HCT116 (cell line): Measurements from ENCODE around the gene ZFHX3. TPM values are rescaled to one million over a fixed set of nuclear protein-coding genes. Genes with fewer than 3 reads are reported as not detected.

Source experiments
- ATAC-seq: fragments of 200-7000 bp; cut with Tn5 transposase; 2 replicates; pipeline ENCODE4 v1.9.1; 2020; ENCODE audit warnings: mild to moderate bottlenecking, moderate library complexity
- BruUV-seq: library from RNA; stranded (reverse); fragments of 400-500 nt; replicated peaks from 2 replicates; lab custom pipeline; 2021; lab: Mats Ljungman, UMichigan
- CTCF ChIA-PET: fragments of 300-600 bp; sonication (Branson Sonifier 250); formaldehyde crosslinking; loops from one replicate; lab custom pipeline; 2021; ENCODE audit warnings: antibody characterized with exemption; lab: Charles Lee
- POLR2A ChIA-PET: fragments of 300-600, 350-600 bp; sonication (Branson Sonifier 250); formaldehyde crosslinking; loops from one replicate; lab custom pipeline; 2021; ENCODE audit warnings: antibody characterized with exemption; lab: Charles Lee
- RAD21 ChIA-PET, 2 experiments: fragments of 300-600 bp; sonication (Branson Sonifier 250); formaldehyde crosslinking; loops; one replicate each; lab custom pipeline; 2023; ENCODE audit warnings: low total read pairs in 2 of 2; ENCODE audit not compliant: uncharacterized antibody in 2 of 2, unreplicated experiment in 2 of 2, low non-redundant PET in 1 of 2; lab: Charles Lee
- DNase-seq: peaks from one replicate; pipeline ENCODE4 v3.0.0-alpha.2; 2010; ENCODE audit warnings: low read depth, low spot score
- H2AFZ ChIP-seq: fragments of 200-600 bp; shearing (Covaris generic), sonication (generic); 2 replicates; pipeline ENCODE4 v1.6.1; 2017; ENCODE audit warnings: low read depth, mixed run types, mixed read lengths, antibody characterized with exemption, low read length; ENCODE audit not compliant: poor library complexity, severe bottlenecking
- H3K27ac ChIP-seq: 2 replicates; pipeline ENCODE4 v1.5.1; 2012; ENCODE audit warnings: low read depth, low read length
- H3K27me3 ChIP-seq: fragments of 200-600 bp; sonication (generic); 2 replicates; pipeline ENCODE4 v1.6.1; 2016; ENCODE audit warnings: mixed run types, low read length, mixed read lengths; ENCODE audit not compliant: insufficient read depth
- H3K36me3 ChIP-seq, 2 experiments: fragments of 200-500 bp in 1 of 2; fragments of 200-600 bp in 1 of 2; sonication (Bioruptor generic) in 1 of 2; sonication (generic) in 1 of 2; 2 replicates each; pipeline versions ENCODE4 v1.5.1 to v1.6.1; 2014 to 2016; ENCODE audit warnings: low read length in 2 of 2, inconsistent platforms in 1 of 2, mixed read lengths in 1 of 2, mixed run types in 1 of 2; ENCODE audit not compliant: insufficient read depth in 2 of 2, control insufficient read depth in 1 of 2
- H3K4me1 ChIP-seq, 2 experiments: fragments of 200-600 bp in 1 of 2; sonication (generic) in 1 of 2; 2 replicates each; pipeline versions ENCODE4 v1.5.1 to v1.6.1; 2012 to 2017; ENCODE audit warnings: low read length in 2 of 2, inconsistent platforms in 1 of 2, mild to moderate bottlenecking in 1 of 2, mixed read lengths in 1 of 2, mixed run types in 1 of 2, moderate library complexity in 1 of 2; ENCODE audit not compliant: insufficient read depth in 2 of 2, control insufficient read depth in 1 of 2
- H3K4me2 ChIP-seq: fragments of 200-600 bp; sonication (generic); 2 replicates; pipeline ENCODE4 v1.6.1; 2017; ENCODE audit warnings: mixed run types, low read length, mixed read lengths
- H3K4me3 ChIP-seq, 2 experiments: fragments of 200-600 bp in 1 of 2; sonication (generic) in 1 of 2; replicated peaks in 1 of 2; 2 replicates each; pipeline ENCODE4 v1.5.1; 2011 to 2016; ENCODE audit warnings: low read length in 2 of 2, control low read depth in 1 of 2, low read depth in 1 of 2, mild to moderate bottlenecking in 1 of 2, mixed read lengths in 1 of 2, mixed run types in 1 of 2
- H3K79me2 ChIP-seq: fragments of 200-600 bp; sonication (generic); 2 replicates; pipeline ENCODE4 v1.6.1; 2017; ENCODE audit warnings: mild to moderate bottlenecking, mixed run types, low read length, moderate library complexity, mixed read lengths; ENCODE audit not compliant: insufficient read depth
- H3K9ac ChIP-seq: fragments of 200-600 bp; sonication (generic); 2 replicates; pipeline ENCODE4 v1.6.1; 2016; ENCODE audit warnings: low read length, mixed read lengths
- H3K9me2 ChIP-seq: fragments of 200-600 bp; sonication (generic), shearing (Covaris generic); 2 replicates; pipeline ENCODE4 v1.6.1; 2017; ENCODE audit warnings: mixed run types, mild to moderate bottlenecking, moderate library complexity; ENCODE audit not compliant: insufficient read depth
- H3K9me3 ChIP-seq, 2 experiments: fragments of 200-500 bp in 1 of 2; fragments of 200-600 bp in 1 of 2; sonication (Bioruptor generic) in 1 of 2; sonication (generic) in 1 of 2; 2 replicates each; pipeline ENCODE4 v1.6.1; 2014 to 2017; ENCODE audit warnings: low read length in 2 of 2, mixed read lengths in 2 of 2, inconsistent platforms in 1 of 2, low read depth in 1 of 2, mild to moderate bottlenecking in 1 of 2, mixed run types in 1 of 2, moderate library complexity in 1 of 2; ENCODE audit not compliant: control insufficient read depth in 1 of 2, insufficient read depth in 1 of 2
- H4K20me1 ChIP-seq: fragments of 200-600 bp; sonication (generic), shearing (Covaris generic); 2 replicates; pipeline ENCODE4 v1.6.1; 2017; ENCODE audit warnings: mixed run types, mild to moderate bottlenecking, moderate library complexity; ENCODE audit not compliant: insufficient read depth
- CBX3 ChIP-seq: IDR thresholded peaks from 2 replicates; pipeline ENCODE4 v1.6.1; 2012; ENCODE audit warnings: low read depth
- EGR1 ChIP-seq: IDR thresholded peaks from 2 replicates; pipeline ENCODE4 v1.6.1; 2012; ENCODE audit warnings: low read depth
- ELF1 ChIP-seq: IDR thresholded peaks from 2 replicates; pipeline ENCODE4 v1.6.1; 2012; ENCODE audit warnings: low read depth, borderline replicate concordance
- EZH2 ChIP-seq: fragments of 200-600 bp; sonication (generic); IDR thresholded peaks from 2 replicates; pipeline ENCODE4 v1.6.1; 2017; ENCODE audit warnings: antibody characterized with exemption, mixed run types
- FOSL1 ChIP-seq: IDR thresholded peaks from 2 replicates; pipeline ENCODE4 v1.6.1; 2012; ENCODE audit warnings: low read depth
- POLR2AphosphoS5 ChIP-seq: IDR thresholded peaks from 2 replicates; pipeline ENCODE4 v1.6.1; 2011; ENCODE audit warnings: mild to moderate bottlenecking, low read depth, low read length, moderate library complexity
- SP1 ChIP-seq: IDR thresholded peaks from 2 replicates; pipeline ENCODE4 v1.6.1; 2012; ENCODE audit warnings: low read depth
- SRF ChIP-seq: IDR thresholded peaks from 2 replicates; pipeline ENCODE4 v1.6.1; 2012; ENCODE audit warnings: low read depth
- TCF7L2 ChIP-seq: IDR thresholded peaks from 2 replicates; pipeline ENCODE4 v1.7.0; 2011; ENCODE audit warnings: borderline replicate concordance, inconsistent platforms; ENCODE audit not compliant: insufficient read depth, insufficient read length; ENCODE audit errors: extremely low read depth
- ZFX ChIP-seq: fragments of 450-650 bp; IDR thresholded peaks from 2 replicates; pipeline ENCODE4 v1.6.1; 2017
- ZNF274 ChIP-seq: fragments of 200-500 bp; sonication (Bioruptor generic); IDR thresholded peaks from 2 replicates; pipeline ENCODE4 v1.6.1; 2014; ENCODE audit warnings: mild to moderate bottlenecking, low read depth, low read length, inconsistent platforms
- intact Hi-C: fragments of 100-400 bp; cut with micrococcal nuclease; formaldehyde crosslinking; loops from 2 replicates; pipeline ENCODE4 v1.10.0; 2022
- total RNA-seq: library from RNA; stranded (reverse); gene quantifications from one replicate; pipeline ENCODE4 v1.2.1, GENCODE V29; 2021; ENCODE audit not compliant: unreplicated experiment
- TF ChIP-seq, protein P1 (sequence below): IDR thresholded peaks from 2 replicates; pipeline ENCODE4 v1.6.1; 2012
- TF ChIP-seq, protein P2 (sequence below): IDR thresholded peaks from 2 replicates; pipeline ENCODE4 v1.6.1; 2011; ENCODE audit warnings: mild to moderate bottlenecking, low read length, moderate library complexity; ENCODE audit not compliant: insufficient replicate concordance; ENCODE audit errors: extremely low read depth

Gene ZFHX3
- total RNA-seq, 1 experiment from 2014 or later: 6.3 TPM

GRCh38 chr16:73031155-73031866 lies 16.6 kb downstream of the ZFHX3 start (continued):
- TF ChIP-seq, protein P1, sequence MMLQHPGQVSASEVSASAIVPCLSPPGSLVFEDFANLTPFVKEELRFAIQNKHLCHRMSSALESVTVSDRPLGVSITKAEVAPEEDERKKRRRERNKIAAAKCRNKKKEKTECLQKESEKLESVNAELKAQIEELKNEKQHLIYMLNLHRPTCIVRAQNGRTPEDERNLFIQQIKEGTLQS: no peak
- TF ChIP-seq EGR1 (no peak), CBX3 (no peak), SRF (no peak)
- TF ChIP-seq, protein P2, sequence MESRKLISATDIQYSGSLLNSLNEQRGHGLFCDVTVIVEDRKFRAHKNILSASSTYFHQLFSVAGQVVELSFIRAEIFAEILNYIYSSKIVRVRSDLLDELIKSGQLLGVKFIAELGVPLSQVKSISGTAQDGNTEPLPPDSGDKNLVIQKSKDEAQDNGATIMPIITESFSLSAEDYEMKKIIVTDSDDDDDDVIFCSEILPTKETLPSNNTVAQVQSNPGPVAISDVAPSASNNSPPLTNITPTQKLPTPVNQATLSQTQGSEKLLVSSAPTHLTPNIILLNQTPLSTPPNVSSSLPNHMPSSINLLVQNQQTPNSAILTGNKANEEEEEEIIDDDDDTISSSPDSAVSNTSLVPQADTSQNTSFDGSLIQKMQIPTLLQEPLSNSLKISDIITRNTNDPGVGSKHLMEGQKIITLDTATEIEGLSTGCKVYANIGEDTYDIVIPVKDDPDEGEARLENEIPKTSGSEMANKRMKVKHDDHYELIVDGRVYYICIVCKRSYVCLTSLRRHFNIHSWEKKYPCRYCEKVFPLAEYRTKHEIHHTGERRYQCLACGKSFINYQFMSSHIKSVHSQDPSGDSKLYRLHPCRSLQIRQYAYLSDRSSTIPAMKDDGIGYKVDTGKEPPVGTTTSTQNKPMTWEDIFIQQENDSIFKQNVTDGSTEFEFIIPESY: no peak

- Histone ChIP-seq H3K4me3 (no peak overlapping the region), H3K79me2 (peaks cover 32% of the 10 kb centered on the region; the same call in 1 of the 2 replicates), H3K4me2 (no peak overlapping the region), H3K9me2 (no peaks in the 10 kb centered on the region), H3K27me3 (no peaks in the 10 kb centered on the region), H3K27ac (no peak overlapping the region), H3K4me1 (peaks cover 4 to 15% of the 10 kb centered on the region in 2 experiments; a peak in 2 of 4 replicates), H3K9me3 (no peaks in the 10 kb centered on the region), H4K20me1 (no peaks in the 10 kb centered on the region), H3K9ac (no peak overlapping the region), H2AFZ (no peak overlapping the region), H3K36me3 (no peaks in the 10 kb centered on the region)
- no TSS peak for BruUV-seq
- ATAC-seq (no peak), DNase-seq (no peak)
- CTCF ChIA-PET: no interaction called here
- intact Hi-C loops: no loop called here
- RAD21 ChIA-PET: no interaction called here
- POLR2A ChIA-PET: no interaction called here
- no peak for TF ChIP-seq ELF1
- TF ChIP-seq SP1: no peak
- TF ChIP-seq, protein P2: no peak
- no peak for TF ChIP-seq CBX3
- no peak for TF ChIP-seq FOSL1
- TF ChIP-seq ZFX: no peak
- no peak for TF ChIP-seq POLR2AphosphoS5
- TF ChIP-seq ZNF274: no peak
- TF ChIP-seq TCF7L2: no peak
- TF ChIP-seq EZH2: no peak
Measured at GRCh38 chr16:73028721-73029361, 19.1 kb downstream of the ZFHX3 start.
